ENCODE data around the gene ROPN1L. TPM values are rescaled to one million over a fixed set of nuclear protein-coding genes. Genes with fewer than 3 reads are reported as not detected.

Gene ROPN1L
- polyA plus RNA-seq, 1 donor from 2014 or later: 0.52 TPM

DNA sequence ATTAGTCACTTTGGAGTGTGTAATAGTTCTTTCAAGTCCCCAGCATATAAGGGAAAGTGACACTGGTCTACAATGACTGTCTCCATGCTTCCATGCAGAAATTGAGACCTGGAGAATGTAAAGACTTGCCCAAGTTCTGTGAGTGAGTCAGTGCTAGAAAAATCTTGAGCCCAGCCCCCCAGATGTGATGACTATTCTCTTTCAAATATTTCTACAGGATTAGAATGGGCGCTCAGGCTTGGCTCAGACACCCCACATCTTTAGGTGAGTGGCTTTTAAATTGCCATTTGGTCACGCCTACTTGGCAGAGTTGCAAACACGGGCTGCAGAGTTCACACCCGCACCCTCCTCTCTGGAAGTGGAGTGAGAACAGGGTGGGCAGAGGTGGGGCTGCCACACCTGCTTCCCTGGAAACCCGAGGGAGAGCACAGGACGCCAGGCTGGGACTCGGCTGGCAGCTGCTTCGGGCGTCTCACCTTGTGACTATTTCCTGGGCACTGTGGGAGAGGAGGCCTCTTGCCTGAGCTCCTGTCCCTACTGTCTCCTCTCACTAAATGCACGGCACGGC is 37.6 kb downstream of the ROPN1L start:
- H3K9me2 ChIP-seq (ENCODE audit: insufficient read depth, low read length): no peaks in the 10 kb centered on the region
- no peak for TF ChIP-seq SMC3 (conservative IDR thresholded peaks at IDR 0.05; ENCODE audit: poor library complexity)
- no peak for TF ChIP-seq POLR2AphosphoS5 (IDR thresholded peaks at IDR 0.05)
- TF ChIP-seq, protein P1, sequence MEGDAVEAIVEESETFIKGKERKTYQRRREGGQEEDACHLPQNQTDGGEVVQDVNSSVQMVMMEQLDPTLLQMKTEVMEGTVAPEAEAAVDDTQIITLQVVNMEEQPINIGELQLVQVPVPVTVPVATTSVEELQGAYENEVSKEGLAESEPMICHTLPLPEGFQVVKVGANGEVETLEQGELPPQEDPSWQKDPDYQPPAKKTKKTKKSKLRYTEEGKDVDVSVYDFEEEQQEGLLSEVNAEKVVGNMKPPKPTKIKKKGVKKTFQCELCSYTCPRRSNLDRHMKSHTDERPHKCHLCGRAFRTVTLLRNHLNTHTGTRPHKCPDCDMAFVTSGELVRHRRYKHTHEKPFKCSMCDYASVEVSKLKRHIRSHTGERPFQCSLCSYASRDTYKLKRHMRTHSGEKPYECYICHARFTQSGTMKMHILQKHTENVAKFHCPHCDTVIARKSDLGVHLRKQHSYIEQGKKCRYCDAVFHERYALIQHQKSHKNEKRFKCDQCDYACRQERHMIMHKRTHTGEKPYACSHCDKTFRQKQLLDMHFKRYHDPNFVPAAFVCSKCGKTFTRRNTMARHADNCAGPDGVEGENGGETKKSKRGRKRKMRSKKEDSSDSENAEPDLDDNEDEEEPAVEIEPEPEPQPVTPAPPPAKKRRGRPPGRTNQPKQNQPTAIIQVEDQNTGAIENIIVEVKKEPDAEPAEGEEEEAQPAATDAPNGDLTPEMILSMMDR (IDR thresholded peaks at IDR 0.05; ENCODE audit: poor library complexity, severe bottlenecking): no peak
- no peak for TF ChIP-seq EZH2 (IDR thresholded peaks at IDR 0.05; ENCODE audit: borderline replicate concordance, insufficient read depth, low read length, poor library complexity, severe bottlenecking)
- TF ChIP-seq, protein P2, sequence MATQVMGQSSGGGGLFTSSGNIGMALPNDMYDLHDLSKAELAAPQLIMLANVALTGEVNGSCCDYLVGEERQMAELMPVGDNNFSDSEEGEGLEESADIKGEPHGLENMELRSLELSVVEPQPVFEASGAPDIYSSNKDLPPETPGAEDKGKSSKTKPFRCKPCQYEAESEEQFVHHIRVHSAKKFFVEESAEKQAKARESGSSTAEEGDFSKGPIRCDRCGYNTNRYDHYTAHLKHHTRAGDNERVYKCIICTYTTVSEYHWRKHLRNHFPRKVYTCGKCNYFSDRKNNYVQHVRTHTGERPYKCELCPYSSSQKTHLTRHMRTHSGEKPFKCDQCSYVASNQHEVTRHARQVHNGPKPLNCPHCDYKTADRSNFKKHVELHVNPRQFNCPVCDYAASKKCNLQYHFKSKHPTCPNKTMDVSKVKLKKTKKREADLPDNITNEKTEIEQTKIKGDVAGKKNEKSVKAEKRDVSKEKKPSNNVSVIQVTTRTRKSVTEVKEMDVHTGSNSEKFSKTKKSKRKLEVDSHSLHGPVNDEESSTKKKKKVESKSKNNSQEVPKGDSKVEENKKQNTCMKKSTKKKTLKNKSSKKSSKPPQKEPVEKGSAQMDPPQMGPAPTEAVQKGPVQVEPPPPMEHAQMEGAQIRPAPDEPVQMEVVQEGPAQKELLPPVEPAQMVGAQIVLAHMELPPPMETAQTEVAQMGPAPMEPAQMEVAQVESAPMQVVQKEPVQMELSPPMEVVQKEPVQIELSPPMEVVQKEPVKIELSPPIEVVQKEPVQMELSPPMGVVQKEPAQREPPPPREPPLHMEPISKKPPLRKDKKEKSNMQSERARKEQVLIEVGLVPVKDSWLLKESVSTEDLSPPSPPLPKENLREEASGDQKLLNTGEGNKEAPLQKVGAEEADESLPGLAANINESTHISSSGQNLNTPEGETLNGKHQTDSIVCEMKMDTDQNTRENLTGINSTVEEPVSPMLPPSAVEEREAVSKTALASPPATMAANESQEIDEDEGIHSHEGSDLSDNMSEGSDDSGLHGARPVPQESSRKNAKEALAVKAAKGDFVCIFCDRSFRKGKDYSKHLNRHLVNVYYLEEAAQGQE (IDR thresholded peaks at IDR 0.05; ENCODE audit: borderline replicate concordance): no peak
- no peak for TF ChIP-seq RAD21 (conservative IDR thresholded peaks at IDR 0.05)
- no peak for TF ChIP-seq EP300 (conservative IDR thresholded peaks at IDR 0.05; ENCODE audit: poor library complexity, severe bottlenecking)
- no peak for TF ChIP-seq TAF1 (IDR thresholded peaks at IDR 0.05; ENCODE audit: low read depth)
- no peak for TF ChIP-seq MXI1 (conservative IDR thresholded peaks at IDR 0.05; ENCODE audit: poor library complexity, severe bottlenecking)
- no peaks in the 10 kb centered on the region for H3F3A ChIP-seq (ENCODE audit: insufficient read depth, low read length, poor library complexity, severe bottlenecking)
- H3K79me2 ChIP-seq (replicated peaks; ENCODE audit: insufficient read depth, low read length): no peaks in the 10 kb centered on the region
- H3K9me3 ChIP-seq (ENCODE audit: low read length): no peaks in the 10 kb centered on the region
- no peak overlapping the region for H3K27ac ChIP-seq (ENCODE audit: low read length)
- no peak overlapping the region for H3K9ac ChIP-seq (ENCODE audit: low read length)
- no peak overlapping the region for H2AFZ ChIP-seq (ENCODE audit: low read depth, low read length)
- H3K36me3 ChIP-seq (ENCODE audit: insufficient read depth, low read length): no peaks in the 10 kb centered on the region
- no peaks in the 10 kb centered on the region for H4K20me1 ChIP-seq (ENCODE audit: insufficient read depth)
- no peak overlapping the region for H3K4me2 ChIP-seq (ENCODE audit: low read length)
- H3K4me3 ChIP-seq (ENCODE audit: low read length): no peak overlapping the region
- H3K27me3 ChIP-seq (ENCODE audit: insufficient read depth, low read depth, low read length): no peaks in the 10 kb centered on the region

DNA sequence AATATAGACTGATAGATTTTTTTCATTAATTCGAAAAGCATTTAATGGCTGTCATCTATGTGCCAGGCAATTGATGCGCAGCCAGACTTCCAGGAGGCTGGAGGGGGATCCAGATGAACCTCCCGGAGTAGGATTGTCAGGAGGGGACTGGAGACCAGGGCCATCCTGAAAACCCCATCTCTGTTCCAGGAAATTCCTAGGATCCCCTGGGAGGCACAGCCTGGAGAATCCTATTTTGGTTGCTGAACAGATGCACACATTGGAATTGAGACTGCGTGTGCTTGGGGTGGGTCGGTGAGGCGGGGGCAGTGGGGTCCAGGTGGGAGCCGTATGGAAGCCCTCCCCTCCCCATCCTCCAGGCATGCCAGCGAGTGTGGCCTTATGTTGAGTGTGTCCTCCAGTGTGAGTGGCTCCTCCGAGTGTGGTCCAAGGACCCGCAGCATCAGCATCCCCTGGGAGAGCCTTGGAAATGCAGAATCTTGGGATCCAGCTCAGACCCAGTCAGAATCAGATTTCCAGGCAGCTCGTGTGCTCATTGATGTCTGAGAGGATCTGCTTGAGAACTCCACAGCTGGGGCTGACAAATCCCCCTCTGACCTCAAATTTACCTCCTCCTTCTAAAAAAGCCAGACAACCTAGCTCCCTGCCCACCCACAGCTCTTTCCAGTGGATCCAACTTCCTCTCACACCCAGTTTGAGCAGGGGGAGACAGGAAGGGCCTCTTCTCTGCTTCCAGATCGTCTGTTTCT is 38.7 kb downstream of the ROPN1L start:
- no peak for TF ChIP-seq TAF1 (IDR thresholded peaks at IDR 0.05; ENCODE audit: low read depth)
- TF ChIP-seq MXI1 (conservative IDR thresholded peaks at IDR 0.05; ENCODE audit: poor library complexity, severe bottlenecking): no peak
- TF ChIP-seq, protein P1 (IDR thresholded peaks at IDR 0.05; ENCODE audit: poor library complexity, severe bottlenecking): no peak
- no peak for TF ChIP-seq SMC3 (conservative IDR thresholded peaks at IDR 0.05; ENCODE audit: poor library complexity)
- no peak for TF ChIP-seq EZH2 (IDR thresholded peaks at IDR 0.05; ENCODE audit: borderline replicate concordance, insufficient read depth, low read length, poor library complexity, severe bottlenecking)
- TF ChIP-seq, protein P2 (IDR thresholded peaks at IDR 0.05; ENCODE audit: borderline replicate concordance): no peak
- no peak for TF ChIP-seq POLR2AphosphoS5 (IDR thresholded peaks at IDR 0.05)
- TF ChIP-seq EP300 (conservative IDR thresholded peaks at IDR 0.05; ENCODE audit: poor library complexity, severe bottlenecking): no peak
- no peak for TF ChIP-seq RAD21 (conservative IDR thresholded peaks at IDR 0.05)
- Histone ChIP-seq H4K20me1 (ENCODE audit: insufficient read depth) (no peaks in the 10 kb centered on the region), H3K27ac (ENCODE audit: low read length) (no peak overlapping the region), H3F3A (ENCODE audit: insufficient read depth, low read length, poor library complexity, severe bottlenecking) (no peaks in the 10 kb centered on the region), H3K9me3 (ENCODE audit: low read length) (no peaks in the 10 kb centered on the region), H3K27me3 (ENCODE audit: insufficient read depth, low read depth, low read length) (no peaks in the 10 kb centered on the region), H3K36me3 (ENCODE audit: insufficient read depth, low read length) (no peaks in the 10 kb centered on the region), H2AFZ (ENCODE audit: low read depth, low read length) (no peak overlapping the region), H3K9me2 (ENCODE audit: insufficient read depth, low read length) (no peaks in the 10 kb centered on the region), H3K4me2 (ENCODE audit: low read length) (no peak overlapping the region), H3K79me2 (replicated peaks; ENCODE audit: insufficient read depth, low read length) (no peaks in the 10 kb centered on the region), H3K9ac (ENCODE audit: low read length) (no peak overlapping the region), H3K4me3 (ENCODE audit: low read length) (no peak overlapping the region)
